K562 (cell line): ENCODE measurements around the gene CHD3. TPM values are rescaled to one million over a fixed set of nuclear protein-coding genes. Genes with fewer than 3 reads are reported as not detected.

Source experiments
- ATAC-seq: fragments of 200-7000 bp; cut with Tn5 transposase; 3 replicates; pipeline ENCODE4 v1.9.1; 2020; ENCODE audit warnings: moderate library complexity
- BruUV-seq: library from RNA; stranded (reverse); fragments of 400-500 nt; replicated peaks from 2 replicates; lab custom pipeline; 2021; lab: Mats Ljungman, UMichigan
- CTCF ChIA-PET: fragments of 300-600 bp; formaldehyde crosslinking; extraction: SDS; loops from one replicate; lab custom pipeline; 2021; ENCODE audit warnings: low intra/inter-chr PET ratio; lab: Yijun Ruan, JAX
- POLR2A ChIA-PET: fragments of 300-600, 350-650 bp; sonication (Branson Sonifier 250); formaldehyde crosslinking; extraction: SDS; loops from one replicate; lab custom pipeline; 2021; ENCODE audit warnings: antibody characterized with exemption, inconsistent platforms; lab: Yijun Ruan, JAX
- DNase-seq, 4 experiments: peaks; one replicate each; pipeline versions ENCODE4 v3.0.0 to v3.0.0-alpha.2; 2011 to 2018; ENCODE audit warnings: low spot score in 3 of 4, mixed read lengths in 3 of 4; ENCODE audit errors: extremely low read depth in 1 of 4
- FAIRE-seq: peaks from 2 replicates; lab custom pipeline; 2011; peaks lifted over from hg19 to GRCh38; lab: Jason Lieb, UNC
- H2AFZ ChIP-seq: 2 replicates; pipeline ENCODE4 v1.6.0; 2011; ENCODE audit warnings: low read depth, low read length, control low read depth, inconsistent platforms
- H3K27ac ChIP-seq: fragments of 200-600 bp; 3 replicates; pipeline ENCODE4 v1.8.0; 2011; ENCODE audit warnings: low read depth, mild to moderate bottlenecking, control low read depth, inconsistent platforms, low read length, moderate library complexity, mixed read lengths; ENCODE audit errors: extremely low read depth
- H3K27me3 ChIP-seq, 2 experiments: fragments of 300-600 bp in 1 of 2; 2 replicates in 1 of 2; 3 replicates in 1 of 2; pipeline versions ENCODE4 v1.6.0 to v1.8.0; 2011; ENCODE audit warnings: inconsistent platforms in 2 of 2, low read length in 2 of 2, mild to moderate bottlenecking in 1 of 2, mixed read lengths in 1 of 2, moderate library complexity in 1 of 2; ENCODE audit not compliant: control insufficient read depth in 2 of 2, insufficient read depth in 2 of 2
- H3K36me3 ChIP-seq: fragments of 300-600 bp; 3 replicates; pipeline ENCODE4 v1.8.0; 2011; ENCODE audit warnings: mild to moderate bottlenecking, low read length, inconsistent platforms; ENCODE audit not compliant: control insufficient read depth, insufficient read depth
- H3K4me1 ChIP-seq, 2 experiments: fragments of 200-600 bp in 1 of 2; replicated peaks in 1 of 2; 2 replicates in 1 of 2; 3 replicates in 1 of 2; pipeline versions ENCODE4 v1.5.1 to v1.8.0; 2011; ENCODE audit warnings: inconsistent platforms in 2 of 2, low read length in 2 of 2, mild to moderate bottlenecking in 1 of 2, mixed read lengths in 1 of 2, moderate library complexity in 1 of 2; ENCODE audit not compliant: control insufficient read depth in 2 of 2, insufficient read depth in 2 of 2
- H3K4me2 ChIP-seq: 2 replicates; pipeline ENCODE4 v1.6.1; 2011; ENCODE audit warnings: low read length, control low read depth, inconsistent platforms, mixed read lengths; ENCODE audit not compliant: insufficient read depth
- H3K4me3 ChIP-seq: fragments of 200-600 bp; sonication (generic), shearing (Covaris generic); 2 replicates; pipeline ENCODE4 v1.5.1; 2016; ENCODE audit warnings: control low read depth, inconsistent platforms
- H3K79me2 ChIP-seq: fragments of 200-600 bp; 3 replicates; pipeline ENCODE4 v1.8.0; 2011; ENCODE audit warnings: low read length, inconsistent platforms; ENCODE audit not compliant: control insufficient read depth, insufficient read depth
- H3K9ac ChIP-seq, 2 experiments: 2 replicates each; pipeline versions ENCODE4 v1.6.0 to v1.6.1; 2011; ENCODE audit warnings: low read depth in 2 of 2, low read length in 2 of 2, control low read depth in 1 of 2, inconsistent platforms in 1 of 2, mild to moderate bottlenecking in 1 of 2, mixed read lengths in 1 of 2; ENCODE audit not compliant: insufficient read depth in 1 of 2
- H3K9me1 ChIP-seq: one replicate; pipeline ENCODE4 v1.6.0; 2011; ENCODE audit warnings: inconsistent platforms, mild to moderate bottlenecking, low read length, moderate library complexity; ENCODE audit not compliant: control insufficient read depth, insufficient read depth
- H3K9me3 ChIP-seq: replicated peaks from 2 replicates; pipeline ENCODE4 v1.5.1; 2011; ENCODE audit warnings: low read depth, low read length, inconsistent platforms; ENCODE audit not compliant: control insufficient read depth, insufficient read depth
- H4K20me1 ChIP-seq: replicated peaks from 2 replicates; pipeline ENCODE4 v1.6.1; 2011; ENCODE audit warnings: low read length, inconsistent platforms, mixed read lengths; ENCODE audit not compliant: control insufficient read depth, insufficient read depth
- ADNP ChIP-seq: fragments of 200-800 bp; sonication (Bioruptor generic); IDR thresholded peaks from 2 replicates; pipeline ENCODE4 v1.6.1; 2016; ENCODE audit warnings: missing genetic modification characterization, missing compliant biosample characterization
- ATF7 ChIP-seq: fragments of 450-650 bp; IDR thresholded peaks from 2 replicates; pipeline ENCODE4 v1.7.1; 2014; ENCODE audit warnings: mild to moderate bottlenecking, moderate library complexity
- ELF4 ChIP-seq: fragments of 450-650 bp; formaldehyde crosslinking; IDR thresholded peaks from 2 replicates; pipeline ENCODE4 v1.4.0; 2022; ENCODE audit warnings: missing genetic modification characterization
- HDAC8 ChIP-seq: fragments of 450-650 bp; IDR thresholded peaks from 2 replicates; pipeline ENCODE4 v1.6.1; 2016; ENCODE audit warnings: mild to moderate bottlenecking, missing genetic modification characterization, moderate library complexity, missing compliant biosample characterization
- JUND ChIP-seq, 2 experiments: IDR thresholded peaks; 2 replicates in 1 of 2; 3 replicates in 1 of 2; pipeline ENCODE4 v1.6.1; 2011; ENCODE audit warnings: borderline replicate concordance in 2 of 2, low read depth in 2 of 2, low read length in 2 of 2, improper control_type of control experiment in 1 of 2, missing biosample characterization in 1 of 2, missing genetic modification characterization in 1 of 2, missing genetic modification reagents in 1 of 2
- MTA2 ChIP-seq: fragments of 450-650 bp; IDR thresholded peaks from 2 replicates; pipeline ENCODE4 v1.6.1; 2016; ENCODE audit warnings: low read depth
- NELFE ChIP-seq: IDR thresholded peaks from 2 replicates; pipeline ENCODE4 v1.6.1; 2011; ENCODE audit warnings: mild to moderate bottlenecking; ENCODE audit not compliant: insufficient read depth, insufficient read length
- POLR2B ChIP-seq: fragments of 450-650 bp; IDR thresholded peaks from 2 replicates; pipeline ENCODE4 v1.6.1; 2018; ENCODE audit warnings: low read depth; ENCODE audit not compliant: partially characterized antibody
- RUNX1 ChIP-seq: sonication (generic); IDR thresholded peaks from 2 replicates; pipeline ENCODE4 v1.6.1; 2016; ENCODE audit warnings: antibody characterized with exemption, low read depth
- SAFB2 ChIP-seq: fragments of 200-400 bp; formaldehyde crosslinking; IDR thresholded peaks from 2 replicates; pipeline ENCODE4 v1.6.1; 2018; ENCODE audit warnings: borderline replicate concordance, low read length, low read depth, moderate library complexity; ENCODE audit not compliant: severe bottlenecking
- SIX5 ChIP-seq, 2 experiments: IDR thresholded peaks; 2 replicates each; pipeline ENCODE4 v1.6.1; 2011; ENCODE audit warnings: low read length in 2 of 2, borderline replicate concordance in 1 of 2, low read depth in 1 of 2, mild to moderate bottlenecking in 1 of 2, moderate library complexity in 1 of 2; ENCODE audit not compliant: insufficient read depth in 1 of 2
- TFAP4 ChIP-seq: sonication (generic); formaldehyde crosslinking; IDR thresholded peaks from 2 replicates; pipeline ENCODE4 v1.8.0; 2022; ENCODE audit warnings: missing genetic modification reagents, mild to moderate bottlenecking, moderate library complexity, borderline replicate concordance
- ZEB2 ChIP-seq: fragments of 450-650 bp; IDR thresholded peaks from 2 replicates; pipeline ENCODE4 v1.6.1; 2016
- ZFP1 ChIP-seq: fragments of 450-650 bp; formaldehyde crosslinking; IDR thresholded peaks from 2 replicates; pipeline ENCODE4 v1.4.0; 2020; ENCODE audit warnings: mild to moderate bottlenecking, mixed read lengths
- ZNF324 ChIP-seq: fragments of 250-450 bp; sonication (Bioruptor Pico); IDR thresholded peaks from 2 replicates; pipeline ENCODE4 v1.4.0; 2020; ENCODE audit warnings: mild to moderate bottlenecking
- WGBS: fragments of 100-300 bp; shearing (Covaris generic); methylation state at CpG from one replicate; pipeline ENCODE4 v1.1.6; 2016; ENCODE audit warnings: low coverage, mixed read lengths; ENCODE audit not compliant: insufficient coverage; ENCODE audit errors: missing lambda C conversion rate; 5-methylcytosine and 5-hydroxymethylcytosine counted together
- in situ Hi-C: fragments of 300-500 bp; cut with MboI; formaldehyde crosslinking; loops from 4 replicates; pipeline ENCODE4 v1.15.0; 2018; ENCODE audit warnings: inconsistent platforms, mixed read lengths
- intact Hi-C: fragments of 100-400 bp; cut with micrococcal nuclease; formaldehyde crosslinking; loops from 2 replicates; pipeline ENCODE4 v1.14.2; 2022
- polyA plus RNA-seq, 8 experiments: library from polyadenylated mRNA; depleted of rRNA in 4 of 8; stranded (reverse) in 5 of 8; unstranded in 3 of 8; fragments of >200 nt; fragmentation: Nextera tagmentation in 2 of 8; fragmentation: Illumina TruSeq in 1 of 8; extraction: Ambion mirVana in 2 of 8; extraction: Trizol in 1 of 8; gene quantifications; 2 replicates each; pipeline versions ENCODE4 v1.2.1 to v1.2.3, GENCODE V29; 2011 to 2014; ENCODE audit warnings: inconsistent platforms in 1 of 8, missing spikeins in 1 of 8
- total RNA-seq, 7 experiments: library from RNA; depleted of rRNA in 6 of 7; stranded (reverse); fragments of >200 nt in 6 of 7; fragmentation: Illumina TruSeq in 2 of 7; extraction: Trizol in 2 of 7; gene quantifications; 2 replicates each; pipeline versions ENCODE4 v1.2.1 to v1.2.3, GENCODE V29; 2011 to 2021; ENCODE audit warnings: low replicate concordance in 1 of 7
- TF ChIP-seq, protein P1 (sequence below): sonication (generic); formaldehyde crosslinking; IDR thresholded peaks from 2 replicates; pipeline ENCODE4 v1.8.1; 2022; ENCODE audit warnings: missing genetic modification reagents

CHD3 gene
- total and polyA plus RNA-seq, 9 of the 15 experiments (the other 6 are each of a cell fraction or from before 2014, with no cell fraction given): 0.39 to 38.2 (median 21.2) TPM

GRCh38 chr17:7911116-7911515 lies 22.5 kb downstream of the CHD3 start:
- H3K9ac ChIP-seq: no peak overlapping the region
- no peak overlapping the region for H3K27ac ChIP-seq
- CTCF ChIA-PET: interaction anchor here (3.9 kb wide), 1 partner anchor 78 kb away, joined by 52 read pairs; no protein-coding TSS in a partner anchor
- intact Hi-C loops (no loop called here), in situ Hi-C loops (loop anchor here (5.0 kb wide), 1 partner anchor 146 kb away; no protein-coding TSS in a partner anchor)
- peaks cover 9 to 15% of the 10 kb centered on the region in 2 experiments; a peak in 4 of 5 replicates for H3K4me1 ChIP-seq
- no peak overlapping the region for H2AFZ ChIP-seq
- no peaks in the 10 kb centered on the region for H3K9me3 ChIP-seq
- no peaks in the 10 kb centered on the region for H3K27me3 ChIP-seq
- ATAC-seq (no peak), FAIRE-seq (no peak), DNase-seq (no peak)
- WGBS: 76% methylated on average over 9 of the region's 9 CpGs
- BruUV-seq: no TSS peak
- H4K20me1 ChIP-seq: no peaks in the 10 kb centered on the region
- POLR2A ChIA-PET: interaction anchor here (0.7 to 1.0 kb wide), 2 partner anchors 12 to 54 kb away, joined by 3 to 5 read pairs; partner anchors contain the start of gene NAA38
- H3K4me2 ChIP-seq: no peak overlapping the region
- no peak overlapping the region for H3K4me3 ChIP-seq
- H3K79me2 ChIP-seq: peaks cover 8% of the 10 kb centered on the region; the same call in 1 of the 3 replicates
- no peaks in the 10 kb centered on the region for H3K9me1 ChIP-seq
- peaks cover 33% of the 10 kb centered on the region; the same call in 2 of the 3 replicates for H3K36me3 ChIP-seq
- TF ChIP-seq MTA2: no peak
- no peak for TF ChIP-seq ZEB2
- TF ChIP-seq, protein P1, sequence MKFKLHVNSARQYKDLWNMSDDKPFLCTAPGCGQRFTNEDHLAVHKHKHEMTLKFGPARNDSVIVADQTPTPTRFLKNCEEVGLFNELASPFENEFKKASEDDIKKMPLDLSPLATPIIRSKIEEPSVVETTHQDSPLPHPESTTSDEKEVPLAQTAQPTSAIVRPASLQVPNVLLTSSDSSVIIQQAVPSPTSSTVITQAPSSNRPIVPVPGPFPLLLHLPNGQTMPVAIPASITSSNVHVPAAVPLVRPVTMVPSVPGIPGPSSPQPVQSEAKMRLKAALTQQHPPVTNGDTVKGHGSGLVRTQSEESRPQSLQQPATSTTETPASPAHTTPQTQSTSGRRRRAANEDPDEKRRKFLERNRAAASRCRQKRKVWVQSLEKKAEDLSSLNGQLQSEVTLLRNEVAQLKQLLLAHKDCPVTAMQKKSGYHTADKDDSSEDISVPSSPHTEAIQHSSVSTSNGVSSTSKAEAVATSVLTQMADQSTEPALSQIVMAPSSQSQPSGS (CRISPR knock-in tag): no peak
- no peak for TF ChIP-seq HDAC8
- no peak for TF ChIP-seq JUND (IDR thresholded peaks at IDR 0.05; ENCODE audit: borderline replicate concordance, low read depth, low read length)
- TF ChIP-seq JUND (tag; IDR thresholded peaks at IDR 0.05; ENCODE audit: borderline replicate concordance, low read depth, low read length): no peak
- no peak for TF ChIP-seq SAFB2
- no peak for TF ChIP-seq ZNF324 (CRISPR knock-in tag)
- TF ChIP-seq ADNP (tag): no peak
- TF ChIP-seq ELF4: no peak
- TF ChIP-seq RUNX1: no peak
- no peak for TF ChIP-seq ZFP1 (CRISPR knock-in tag)
- TF ChIP-seq ATF7: no peak
- TF ChIP-seq TFAP4 (CRISPR knock-in tag): no peak
- no peak for TF ChIP-seq SIX5 (IDR thresholded peaks at IDR 0.05; ENCODE audit: borderline replicate concordance in 1 of 2, insufficient read depth in 1 of 2, low read depth in 1 of 2, low read length in 2 of 2)
- no peak for TF ChIP-seq NELFE
- TF ChIP-seq POLR2B: no peak
